SK-N-MC (cell line): ENCODE results near the gene ANXA8.

ENCODE experiments used
- FOXP2 ChIP-seq: optimal IDR thresholded peaks from 2 replicates; pipeline ENCODE3; 2011; ENCODE audit warnings: mild to moderate bottlenecking, moderate library complexity; ENCODE audit not compliant: insufficient read depth; ENCODE audit errors: extremely low read length, control extremely low read depth
- POLR2AphosphoS5 ChIP-seq: IDR thresholded peaks from 2 replicates; pipeline ENCODE4 v1.6.1; 2012; ENCODE audit warnings: mild to moderate bottlenecking, low read depth, low read length, borderline replicate concordance

DNA sequence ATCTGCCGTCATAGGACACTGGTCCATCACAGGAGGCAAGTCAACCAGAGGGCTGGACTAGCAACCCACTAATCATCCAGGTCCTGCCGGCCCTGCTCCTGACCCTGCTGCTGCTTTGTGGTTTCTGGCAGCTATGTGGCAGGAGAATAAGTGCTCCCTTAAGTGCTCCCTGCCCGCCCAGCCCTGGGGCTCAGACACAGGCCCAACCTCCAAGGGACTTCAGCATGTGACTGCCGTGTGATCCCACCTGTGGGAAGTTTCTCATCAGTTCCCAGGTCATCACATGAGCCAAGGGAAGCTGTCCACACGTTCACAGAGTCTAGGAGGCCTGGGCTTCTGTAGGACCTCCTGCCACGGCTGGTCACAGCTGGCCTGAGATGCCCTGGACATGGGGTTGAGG is 65.6 kb downstream of the ANXA8 start:
- no peak for TF ChIP-seq POLR2AphosphoS5
- no peak for TF ChIP-seq FOXP2
